ENCODE measurements around the gene AGT. TPM values are rescaled to one million over a fixed set of nuclear protein-coding genes. Genes with fewer than 3 reads are reported as not detected.

Gene AGT
- total and polyA plus RNA-seq, 2 donors from 2014 or later = 30.1 to 65.1 TPM

GRCh38 chr1:230708631-230709580 is 5.0 kb downstream of the AGT start:
- Histone ChIP-seq H3K4me1 (ENCODE audit: control insufficient read depth in 2 of 3, insufficient read depth in 2 of 3, low read depth in 1 of 3, low read length in 3 of 3) (no peaks in the 10 kb centered on the region), H3K9ac (ENCODE audit: low read length in 3 of 3) (no peak overlapping the region), H3K4me3 (ENCODE audit: low read length in 3 of 3) (peak overlapping the region in 1 of 3 donors; percentile 28), H3K36me3 (ENCODE audit: control insufficient read depth in 2 of 3, insufficient read depth in 3 of 3, low read length in 3 of 3) (no peaks in the 10 kb centered on the region), H3K27ac (ENCODE audit: low read depth in 2 of 2, low read length in 2 of 2) (peak overlapping the region in 1 of 2 donors; percentile 57), H3K9me3 (ENCODE audit: control insufficient read depth in 2 of 3, insufficient read depth in 1 of 3, low read length in 3 of 3) (no peaks in the 10 kb centered on the region), H3K27me3 (ENCODE audit: control insufficient read depth, insufficient read depth, low read length) (no peaks in the 10 kb centered on the region)
- TF ChIP-seq CTCF (IDR thresholded peaks at IDR 0.05; ENCODE audit: borderline replicate concordance, extremely low read depth, insufficient read depth) = no peak
- no peak for FAIRE-seq
- intact Hi-C loops (cut with DNase I) = no loop called here
- DNase-seq = peak in 1 of 5 donors; percentile 20

- Histone ChIP-seq H3K27me3 (ENCODE audit: control insufficient read depth, insufficient read depth, low read length) (no peaks in the 10 kb centered on the region), H3K36me3 (ENCODE audit: control insufficient read depth in 2 of 3, insufficient read depth in 3 of 3, low read length in 3 of 3) (no peaks in the 10 kb centered on the region), H3K9me3 (ENCODE audit: control insufficient read depth in 2 of 3, insufficient read depth in 1 of 3, low read length in 3 of 3) (no peaks in the 10 kb centered on the region), H3K4me3 (ENCODE audit: low read length in 3 of 3) (peak overlapping the region in 2 of 3 donors; percentile 25 to 28), H3K4me1 (ENCODE audit: control insufficient read depth in 2 of 3, insufficient read depth in 2 of 3, low read depth in 1 of 3, low read length in 3 of 3) (no peaks in the 10 kb centered on the region), H3K9ac (ENCODE audit: low read length in 3 of 3) (no peak overlapping the region), H3K27ac (ENCODE audit: low read depth in 2 of 2, low read length in 2 of 2) (peak overlapping the region in 1 of 2 donors; percentile 57)
- intact Hi-C loops (cut with DNase I) = no loop called here
- no peak for FAIRE-seq
- no peak for TF ChIP-seq CTCF (IDR thresholded peaks at IDR 0.05; ENCODE audit: borderline replicate concordance, extremely low read depth, insufficient read depth)
- DNase-seq = no peak
These were observed 5.9 kb downstream of the AGT start for GRCh38 chr1:230707732-230708630.

- intact Hi-C loops (cut with DNase I) = no loop called here
- no peak for FAIRE-seq
These were observed 6.8 kb downstream of the AGT start for GRCh38 chr1:230706887-230707731.

More at GRCh38 chr1:230706887-230707731, 6.8 kb downstream of the AGT start:
- Histone ChIP-seq H3K9ac (ENCODE audit: low read length in 3 of 3) (no peak overlapping the region), H3K4me3 (ENCODE audit: low read length in 3 of 3) (no peak overlapping the region), H3K27me3 (ENCODE audit: control insufficient read depth, insufficient read depth, low read length) (no peaks in the 10 kb centered on the region), H3K4me1 (ENCODE audit: control insufficient read depth in 2 of 3, insufficient read depth in 2 of 3, low read depth in 1 of 3, low read length in 3 of 3) (no peaks in the 10 kb centered on the region), H3K27ac (ENCODE audit: low read depth in 2 of 2, low read length in 2 of 2) (no peak overlapping the region), H3K36me3 (ENCODE audit: control insufficient read depth in 2 of 3, insufficient read depth in 3 of 3, low read length in 3 of 3) (no peaks in the 10 kb centered on the region), H3K9me3 (ENCODE audit: control insufficient read depth in 2 of 3, insufficient read depth in 1 of 3, low read length in 3 of 3) (no peaks in the 10 kb centered on the region)
- TF ChIP-seq CTCF (IDR thresholded peaks at IDR 0.05; ENCODE audit: borderline replicate concordance, extremely low read depth, insufficient read depth) = no peak
- DNase-seq = no peak
